Left lung (tissue), 10 donors: ENCODE data around the gene ANKRD28. TPM values are rescaled to one million over a fixed set of nuclear protein-coding genes. Genes with fewer than 3 reads are reported as not detected.

Source experiments
- ATAC-seq: fragments of 200-7000 bp; cut with Tn5 transposase; one replicate; pipeline ENCODE4 v1.9.1; 2020; ENCODE audit warnings: moderate library complexity
- DNase-seq, 4 donors: peaks; one replicate each; pipeline ENCODE4 v3.0.0-alpha.2; 2013 to 2020
- H3K27ac ChIP-seq, 2 donors: fragments of 200-600 bp; sonication (generic) in 1 of 2; one replicate each; pipeline versions ENCODE4 v1.5.0 to v1.8.0; 2020 to 2021
- H3K27me3 ChIP-seq, 2 donors: fragments of 200-600 bp; sonication (generic) in 1 of 2; one replicate each; pipeline versions ENCODE4 v1.5.0 to v1.8.0; 2020 to 2021
- H3K36me3 ChIP-seq, 2 donors: fragments of 200-600 bp; sonication (generic) in 1 of 2; one replicate each; pipeline versions ENCODE4 v1.5.0 to v1.8.0; 2020 to 2021
- H3K4me1 ChIP-seq, 2 donors: fragments of 200-600 bp; one replicate each; pipeline ENCODE4 v1.8.0; 2021
- H3K4me3 ChIP-seq, 2 donors: fragments of 200-600 bp; sonication (generic) in 1 of 2; one replicate each; pipeline versions ENCODE4 v1.5.0 to v1.8.0; 2020 to 2021; ENCODE audit warnings: mild to moderate bottlenecking in 1 of 2
- H3K9me3 ChIP-seq, 2 donors: fragments of 200-600 bp; sonication (generic) in 1 of 2; one replicate each; pipeline versions ENCODE4 v1.5.0 to v1.8.0; 2020 to 2021
- CTCF ChIP-seq, 2 donors: fragments of 200-600 bp; sonication (generic) in 1 of 2; IDR thresholded peaks; one replicate each; pipeline versions ENCODE4 v1.5.0 to v1.8.0; 2021; ENCODE audit warnings: antibody characterized with exemption in 2 of 2
- intact Hi-C, 2 donors: fragments of 100-400 bp; cut with DNase I; formaldehyde crosslinking; loops; one replicate each; pipeline versions ENCODE4 v1.11.2 to v1.14.2; 2022
- polyA plus RNA-seq, 6 donors: library from polyadenylated mRNA; unstranded; fragments of 120-200 nt; gene quantifications; one replicate each; pipeline ENCODE4 v1.2.1, GENCODE V29; 2013; ENCODE audit not compliant: insufficient read length in 6 of 6
- total RNA-seq, 2 donors: library from RNA; stranded (reverse); fragmentation: NEBNext Ultra II Directional; extraction: Animal tissue kit (Norgen Biotek cat#: 25700); gene quantifications; one replicate each; pipeline ENCODE4 v1.2.1, GENCODE V29; 2021
- donor health status: DM: no; HTN: yes; CAD: no.
- donor health status: DM: no; HTN: no; CAD: no.

The ANKRD28 gene
- total and polyA plus RNA-seq, 8 donors, result 36.6 to 60.0 (median 47.2) TPM

DNA sequence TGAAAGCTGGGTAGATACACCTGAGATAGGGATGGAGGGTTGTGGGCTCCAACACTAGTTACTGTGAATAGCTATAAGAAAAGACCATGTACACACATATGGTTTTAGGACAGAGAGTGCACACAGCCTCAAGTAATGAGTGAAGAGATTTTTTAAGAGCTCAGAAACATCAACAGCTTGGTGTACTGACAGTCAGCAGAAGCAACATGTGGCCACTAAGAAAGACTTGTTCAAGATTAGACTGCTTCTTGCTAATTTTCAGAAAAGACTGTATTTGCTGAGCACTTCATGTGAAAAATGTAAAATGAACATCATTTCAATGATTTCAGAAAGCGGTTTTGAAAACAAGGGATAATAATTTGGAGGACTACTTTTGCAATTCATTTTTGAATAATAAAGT is 10.3 kb downstream of the ANKRD28 start:
- ATAC-seq, result no peak
- no peak for TF ChIP-seq CTCF (IDR thresholded peaks at IDR 0.05)

DNA sequence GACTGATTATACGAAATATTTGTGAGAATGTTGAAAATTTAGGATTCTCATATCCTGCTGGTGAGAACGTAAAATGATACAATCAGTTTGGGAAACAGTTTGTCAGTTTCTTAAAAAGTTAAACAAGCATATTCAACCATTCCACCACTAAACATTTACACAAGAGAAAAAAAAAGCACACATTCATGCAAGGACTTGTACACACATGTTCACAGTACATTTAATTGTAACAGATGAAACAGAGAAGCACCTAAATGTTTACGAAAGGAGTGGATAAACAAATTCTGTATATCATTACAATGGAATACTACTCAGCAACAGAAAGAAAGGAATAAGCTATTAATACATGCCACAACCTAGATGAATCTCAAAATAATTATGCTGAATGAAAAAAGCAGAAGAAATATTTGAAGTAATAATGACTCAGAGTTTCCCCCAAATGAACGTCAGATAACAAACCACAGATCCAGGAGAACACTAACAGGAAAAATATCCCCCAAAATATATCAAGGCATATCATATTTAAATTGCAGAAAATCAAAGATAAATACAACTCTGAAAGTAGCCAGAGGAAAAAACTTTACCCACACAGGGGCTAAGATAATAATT is 14.3 kb downstream of the ANKRD28 start:
- no peak for ATAC-seq
- Histone ChIP-seq H3K4me1 (peaks cover 4 to 19% of the 10 kb centered on the region in 2 donors), H3K9me3 (no peaks in the 10 kb centered on the region), H3K36me3 (no peaks in the 10 kb centered on the region), H3K4me3 (no peak overlapping the region), H3K27me3 (no peaks in the 10 kb centered on the region), H3K27ac (no peak overlapping the region)
- intact Hi-C loops, result no loop called here
- DNase-seq, result no peak
- TF ChIP-seq CTCF (IDR thresholded peaks at IDR 0.05), result no peak

More for the DNA sequence above, 10.3 kb downstream of the ANKRD28 start:
- DNase-seq, result no peak
- H3K27me3 ChIP-seq, result no peaks in the 10 kb centered on the region
- H3K36me3 ChIP-seq, result no peaks in the 10 kb centered on the region
- no peaks in the 10 kb centered on the region for H3K9me3 ChIP-seq
- H3K4me3 ChIP-seq, result no peak overlapping the region
- H3K27ac ChIP-seq, result no peak overlapping the region
- intact Hi-C loops, result no loop called here
- H3K4me1 ChIP-seq, result peaks cover 2 to 25% of the 10 kb centered on the region in 2 donors

DNA sequence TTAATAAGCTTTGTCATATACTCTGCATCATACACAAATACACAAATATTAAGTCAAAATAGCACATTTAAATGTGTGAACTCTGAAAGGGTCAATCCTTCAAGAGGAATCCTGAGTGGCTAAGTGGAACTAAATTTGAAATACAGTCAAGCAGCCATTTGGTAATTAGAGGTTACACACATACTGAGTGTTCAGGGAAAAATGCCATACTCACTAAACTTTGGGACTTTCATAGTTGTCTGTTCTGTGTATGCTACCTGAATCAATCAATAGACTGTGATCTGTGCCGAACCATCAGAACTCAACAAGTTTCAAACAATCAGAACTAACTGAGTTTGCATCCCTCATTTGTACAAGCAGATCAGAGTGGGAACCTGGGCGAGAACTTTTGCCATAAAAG is 15.3 kb downstream of the ANKRD28 start:
- DNase-seq, result no peak
- intact Hi-C loops, result no loop called here
- peaks cover 4 to 19% of the 10 kb centered on the region in 2 donors for H3K4me1 ChIP-seq
- no peak for TF ChIP-seq CTCF (IDR thresholded peaks at IDR 0.05)
- H3K27me3 ChIP-seq, result no peaks in the 10 kb centered on the region
- no peak for ATAC-seq
- no peaks in the 10 kb centered on the region for H3K9me3 ChIP-seq
- H3K36me3 ChIP-seq, result no peaks in the 10 kb centered on the region
- no peak overlapping the region for H3K4me3 ChIP-seq
- H3K27ac ChIP-seq, result no peak overlapping the region

DNA sequence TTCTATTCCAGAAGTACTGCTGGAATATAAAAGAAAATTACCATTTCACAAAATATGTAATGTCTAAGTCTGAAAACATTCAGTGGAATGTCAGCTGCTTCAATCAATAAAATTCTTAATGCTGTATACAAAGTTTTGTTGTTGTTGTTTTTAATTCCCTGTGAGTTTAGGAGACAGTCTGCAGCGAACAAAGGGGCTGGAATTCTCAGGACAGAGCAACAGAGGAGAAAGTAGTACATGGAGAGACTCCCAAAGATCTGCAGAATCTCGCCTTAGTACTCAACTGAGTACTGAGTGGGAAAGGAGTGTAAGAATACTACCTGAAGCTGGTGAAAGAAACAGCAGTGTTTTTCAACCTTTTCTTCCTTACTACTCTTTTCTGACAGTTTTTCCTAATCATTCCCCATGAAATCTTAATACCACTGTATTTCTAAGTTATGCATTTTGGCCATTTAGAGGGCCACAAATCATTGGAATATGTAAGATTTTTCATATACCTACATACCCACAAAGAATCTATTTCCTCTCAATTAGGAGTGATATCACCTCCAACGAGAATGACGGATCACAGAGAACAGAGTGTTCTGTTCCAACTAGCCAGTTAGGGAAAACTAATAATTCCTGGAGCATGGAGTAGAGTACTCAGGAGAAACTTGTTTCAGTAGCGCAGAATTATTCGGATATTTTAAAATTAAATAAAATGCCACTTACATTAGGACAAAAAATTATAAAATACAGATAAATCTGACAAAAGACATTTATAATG is 16.0 kb downstream of the ANKRD28 start:
- ATAC-seq (no peak), DNase-seq (no peak)
- TF ChIP-seq CTCF (IDR thresholded peaks at IDR 0.05), result no peak
- Histone ChIP-seq H3K4me3 (no peak overlapping the region), H3K36me3 (no peaks in the 10 kb centered on the region), H3K27me3 (no peaks in the 10 kb centered on the region), H3K9me3 (no peaks in the 10 kb centered on the region), H3K27ac (no peak overlapping the region), H3K4me1 (peaks cover 4 to 19% of the 10 kb centered on the region in 2 donors)
- intact Hi-C loops, result no loop called here

- DNase-seq (no peak), ATAC-seq (no peak)
- Histone ChIP-seq H3K36me3 (no peaks in the 10 kb centered on the region), H3K4me3 (no peak overlapping the region), H3K4me1 (peaks cover 4 to 19% of the 10 kb centered on the region in 2 donors), H3K27me3 (no peaks in the 10 kb centered on the region), H3K27ac (no peak overlapping the region), H3K9me3 (no peaks in the 10 kb centered on the region)
- intact Hi-C loops, result no loop called here
- TF ChIP-seq CTCF (IDR thresholded peaks at IDR 0.05), result no peak
Observed at GRCh38 chr3:15781131-15781530, 16.6 kb downstream of the ANKRD28 start.
